ENCODE data around the gene UFC1. TPM values are rescaled to one million over a fixed set of nuclear protein-coding genes. Genes with fewer than 3 reads are reported as not detected.

The UFC1 gene
- total RNA-seq, 1 experiment from 2014 or later = 133 TPM

DNA sequence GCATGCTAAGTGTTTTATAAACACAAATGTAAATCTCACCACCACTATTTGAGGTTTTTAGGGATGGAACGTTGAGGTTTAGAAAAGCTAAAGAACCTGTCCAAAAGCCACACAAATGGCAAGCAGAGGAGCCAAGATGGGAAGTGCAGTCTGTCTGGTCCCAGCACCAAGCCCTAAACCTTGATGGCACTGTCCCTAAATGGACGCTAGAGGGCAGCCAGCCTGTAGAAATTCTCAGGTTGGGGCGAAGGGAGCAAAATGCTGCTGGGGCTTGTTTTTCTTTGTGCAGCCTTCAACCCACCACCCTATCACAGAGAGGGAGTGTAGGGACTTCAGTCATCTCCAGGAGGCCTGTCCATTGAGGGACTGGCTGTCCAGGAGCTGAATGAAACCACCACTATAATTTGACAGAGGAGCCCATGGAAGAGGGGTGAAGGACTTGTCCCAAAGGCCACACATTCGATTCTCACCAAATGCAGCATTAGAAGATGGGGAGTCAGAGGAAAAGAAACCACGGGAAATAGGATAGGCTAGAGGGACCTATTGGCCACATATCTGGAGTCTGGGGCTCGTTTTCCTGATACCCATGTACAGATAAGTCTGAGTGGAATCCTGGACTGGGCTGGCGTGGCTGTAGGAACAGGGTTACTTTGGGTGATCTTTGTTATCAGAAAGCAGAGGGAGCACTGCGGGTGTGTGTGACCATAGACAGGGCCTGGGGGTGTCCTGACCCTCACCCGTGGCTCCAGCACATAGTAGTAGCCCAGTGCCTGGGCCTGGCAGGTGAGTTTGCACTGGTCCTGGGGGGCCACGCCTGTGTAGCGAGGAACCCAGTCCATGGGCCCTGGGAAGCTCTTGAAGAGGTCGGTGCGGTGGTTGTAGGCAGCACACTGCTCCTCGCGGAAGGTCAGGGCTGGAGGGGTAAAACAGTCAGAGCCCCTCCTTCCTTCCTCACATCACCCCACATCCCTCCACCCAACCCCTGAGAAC, 39.0 kb downstream of the UFC1 start:
- DNase-seq (ENCODE audit: low read depth) = peak; percentile 71

DNA sequence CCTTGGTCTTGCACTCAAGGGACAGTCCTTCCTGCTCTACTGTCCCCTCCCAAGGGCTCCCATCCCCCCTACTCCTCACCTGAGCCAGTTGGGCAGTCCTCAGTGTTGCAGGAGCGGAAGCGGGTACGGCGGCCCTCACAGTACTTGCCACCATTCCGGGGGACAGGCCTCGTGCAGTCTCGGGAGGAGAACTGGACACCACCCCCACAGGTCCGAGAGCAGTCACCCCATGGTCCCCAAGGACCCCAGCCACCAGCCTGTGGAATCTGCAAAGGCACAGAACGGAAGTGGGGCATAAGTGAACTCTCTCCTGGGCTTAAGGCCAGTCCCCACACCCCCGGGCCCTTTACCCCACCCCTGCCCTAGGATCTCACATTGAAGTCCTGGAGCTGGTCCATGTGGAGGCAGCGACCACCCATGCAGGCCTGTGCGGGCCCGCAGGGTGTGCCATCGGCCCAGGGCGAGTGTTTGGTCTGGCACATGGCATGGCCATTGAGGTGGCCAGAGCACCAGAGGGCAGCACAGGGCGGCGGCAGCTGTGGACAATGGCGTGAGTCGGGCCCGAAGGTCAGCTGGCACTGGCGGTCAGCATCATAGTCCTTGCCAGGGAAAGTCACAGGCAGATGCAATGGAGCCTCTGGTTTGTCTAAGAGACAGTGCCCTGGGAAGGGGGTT, 39.9 kb downstream of the UFC1 start:
- no peak for DNase-seq (ENCODE audit: low read depth)

DNA sequence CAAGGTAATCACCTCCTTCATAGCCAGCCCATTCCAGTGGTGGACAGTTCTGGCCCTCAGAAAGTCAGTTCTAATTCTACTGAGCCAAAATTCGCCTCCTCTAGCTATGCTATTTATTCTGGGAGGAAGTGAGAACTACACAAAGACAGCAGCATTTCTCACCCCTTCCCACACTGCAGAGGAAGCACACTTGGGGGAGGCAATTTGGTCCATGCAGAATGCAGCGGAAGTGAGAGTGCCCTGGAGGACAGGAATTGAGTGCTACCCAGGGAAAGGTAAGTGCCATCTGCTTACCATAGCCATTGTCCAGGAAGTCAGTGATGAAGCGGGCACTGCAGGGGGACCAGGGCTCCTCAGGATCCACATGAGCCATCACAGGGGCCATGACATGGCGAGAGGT, 41.4 kb downstream of the UFC1 start:
- no peak for DNase-seq (ENCODE audit: low read depth)

DNA sequence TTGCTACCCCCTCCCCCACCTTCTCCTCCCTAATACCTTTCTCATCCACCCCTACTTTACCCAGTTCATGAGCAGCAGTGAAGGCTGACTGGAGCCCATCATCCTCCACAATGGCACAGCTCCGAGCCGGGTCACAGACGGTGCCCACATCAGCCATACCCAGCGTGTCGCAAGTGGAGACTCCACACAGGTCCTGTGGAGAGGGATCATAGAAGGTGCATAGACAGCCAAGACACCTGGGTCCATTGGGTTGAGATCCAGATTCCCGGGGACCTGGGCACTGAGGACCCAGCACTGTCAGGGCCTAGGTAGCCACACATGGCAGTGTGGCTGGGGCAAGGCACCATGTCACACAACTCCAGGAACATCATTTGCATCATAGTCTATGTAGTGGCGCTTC, 42.3 kb downstream of the UFC1 start:
- DNase-seq (ENCODE audit: low read depth) = no peak

DNA sequence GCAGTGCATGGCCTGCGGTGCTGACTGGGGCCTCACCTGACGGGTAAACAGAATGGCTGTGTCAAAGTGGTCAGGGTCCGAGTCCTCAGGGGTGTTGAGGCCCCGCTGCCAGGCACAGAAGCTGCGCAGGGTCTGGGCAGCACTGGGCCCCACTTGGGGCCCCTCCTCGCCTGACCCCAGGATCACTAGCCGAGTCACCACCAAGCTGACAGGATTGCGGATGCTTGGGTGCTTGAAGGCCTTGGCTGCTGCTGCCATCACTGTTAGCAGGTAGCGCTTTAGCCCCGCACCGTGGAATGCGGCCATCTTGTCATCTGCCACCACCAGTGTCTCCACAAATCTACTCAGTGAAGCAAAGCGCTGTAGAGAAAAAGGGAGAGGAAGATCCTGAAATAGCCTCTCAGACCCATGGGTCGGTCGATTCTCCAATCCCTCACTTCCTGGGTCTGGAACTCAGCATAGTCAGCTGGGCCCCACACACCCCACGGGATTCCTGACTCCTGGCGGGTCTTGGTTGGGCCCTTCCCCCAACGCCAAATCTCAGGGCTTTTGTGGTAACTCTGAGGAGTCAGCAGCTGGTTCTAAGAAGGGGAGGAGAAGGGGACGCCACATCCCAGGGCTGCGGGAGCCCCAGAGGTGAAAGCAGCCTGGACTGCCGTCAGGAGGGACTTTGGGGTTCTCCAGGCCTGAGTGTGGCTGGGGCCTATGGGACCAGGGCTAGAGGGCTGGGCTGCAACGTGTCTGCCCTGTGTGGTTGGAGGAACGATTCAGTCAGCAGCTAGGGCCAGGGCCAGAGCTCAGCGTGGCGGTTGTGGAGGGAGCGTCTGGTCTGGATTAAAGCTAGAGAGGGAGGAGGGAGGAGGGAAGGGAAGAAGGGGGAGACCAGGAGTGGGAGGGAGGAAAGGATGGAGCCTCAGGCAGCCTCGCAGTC, 43.0 kb downstream of the UFC1 start:
- DNase-seq (ENCODE audit: low read depth) = no peak

DNA sequence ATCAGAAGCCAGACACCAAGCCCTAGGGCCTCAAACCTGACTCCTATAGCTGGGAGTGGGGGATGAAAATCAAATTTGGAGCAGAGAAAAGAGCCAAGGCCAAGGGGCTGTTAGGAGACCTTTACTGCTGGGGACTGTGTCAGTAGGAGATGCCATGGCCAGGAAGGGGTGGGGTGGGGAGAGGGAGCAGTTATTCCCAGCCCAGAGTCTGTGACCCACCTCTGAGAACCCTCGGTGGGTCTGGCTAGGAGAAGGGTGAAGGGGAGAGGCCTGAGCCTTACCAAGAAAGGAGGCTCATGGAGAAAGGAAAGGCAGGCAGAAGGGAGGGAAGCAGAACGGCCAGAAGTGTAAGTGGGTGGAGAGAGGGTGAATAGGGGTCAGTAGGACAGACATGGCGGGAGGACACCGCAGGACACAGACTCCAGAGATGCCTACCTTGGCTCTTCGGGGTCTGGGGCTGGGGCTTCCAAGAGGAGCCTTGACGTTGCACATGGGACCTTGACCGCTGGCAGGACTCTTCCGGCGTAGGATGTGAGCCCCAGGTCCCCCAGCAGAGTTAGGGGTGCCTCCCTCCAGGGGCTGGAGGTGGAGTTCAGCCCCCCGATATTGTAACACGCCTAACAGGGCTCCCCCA, 43.9 kb downstream of the UFC1 start:
- DNase-seq (ENCODE audit: low read depth) = no peak

DNA sequence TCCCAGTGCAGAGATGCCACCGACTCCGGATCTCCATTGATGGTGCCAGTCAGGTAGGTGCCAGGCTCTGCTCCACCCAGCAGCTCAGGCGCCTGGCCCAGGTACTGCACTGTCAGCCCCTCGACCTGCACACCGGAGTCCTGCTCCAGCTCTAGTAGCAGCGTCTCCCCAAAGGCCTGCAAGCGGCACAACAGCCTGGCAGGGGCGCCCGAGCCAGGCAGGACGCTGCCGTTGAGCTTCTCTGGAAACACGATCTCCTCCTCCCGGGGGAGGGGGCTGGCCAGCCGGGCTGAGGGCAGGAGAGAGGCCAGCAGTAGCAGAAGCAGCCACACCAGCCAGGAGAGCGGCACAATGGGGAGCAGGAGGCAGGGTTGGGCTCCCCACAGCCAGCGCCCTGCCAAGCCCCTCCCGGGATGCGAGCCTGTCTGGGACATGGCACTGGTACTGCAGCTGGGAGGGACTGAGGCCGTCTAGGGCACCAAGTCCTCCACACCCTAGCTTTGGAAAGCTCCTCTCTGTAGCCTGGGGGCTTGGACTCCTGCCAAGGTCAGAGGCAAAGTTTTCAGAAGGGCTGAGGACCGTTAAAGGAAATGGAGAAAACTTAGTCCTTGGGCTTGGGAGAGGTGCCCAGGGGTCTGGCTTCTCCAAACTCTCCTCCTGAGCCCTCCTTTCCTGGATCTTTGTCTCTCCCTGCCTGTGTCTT, 44.6 kb downstream of the UFC1 start:
- peak; percentile 51 for DNase-seq (ENCODE audit: low read depth)

DNA sequence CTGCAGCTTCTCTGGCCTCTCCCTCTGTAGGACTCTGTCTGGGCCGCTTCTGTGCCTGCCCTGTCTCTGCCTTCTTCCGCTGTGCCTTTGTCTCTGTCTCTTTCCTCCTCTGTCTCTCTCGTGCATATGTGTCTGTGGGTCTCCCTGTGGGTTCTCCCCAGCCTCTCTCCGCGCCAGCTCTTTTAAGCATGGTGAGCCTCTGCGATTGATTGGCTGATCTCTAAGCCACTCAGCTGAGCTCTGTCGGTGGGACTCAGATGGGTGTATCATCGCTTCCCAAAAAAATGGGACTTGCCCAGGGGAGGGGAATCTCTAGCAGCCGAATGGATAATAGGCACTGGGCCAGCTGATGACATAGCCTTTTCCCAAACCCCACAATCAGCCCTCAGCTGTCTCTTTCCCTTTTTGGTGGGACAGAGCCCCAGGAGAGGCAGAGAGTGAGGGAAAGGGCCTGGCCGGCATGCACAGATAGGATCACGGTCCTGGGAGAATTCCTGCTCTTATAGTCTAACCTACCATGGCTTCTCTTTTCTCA, 45.2 kb downstream of the UFC1 start, which contains the start of gene ADAMTS4:
TSS of gene ADAMTS4 (minus strand) at position 158 of the 535 bp plus-strand sequence. CDS start 427 bp downstream, outside the sequence.
- DNase-seq (ENCODE audit: low read depth) = peak; percentile 74

DNA sequence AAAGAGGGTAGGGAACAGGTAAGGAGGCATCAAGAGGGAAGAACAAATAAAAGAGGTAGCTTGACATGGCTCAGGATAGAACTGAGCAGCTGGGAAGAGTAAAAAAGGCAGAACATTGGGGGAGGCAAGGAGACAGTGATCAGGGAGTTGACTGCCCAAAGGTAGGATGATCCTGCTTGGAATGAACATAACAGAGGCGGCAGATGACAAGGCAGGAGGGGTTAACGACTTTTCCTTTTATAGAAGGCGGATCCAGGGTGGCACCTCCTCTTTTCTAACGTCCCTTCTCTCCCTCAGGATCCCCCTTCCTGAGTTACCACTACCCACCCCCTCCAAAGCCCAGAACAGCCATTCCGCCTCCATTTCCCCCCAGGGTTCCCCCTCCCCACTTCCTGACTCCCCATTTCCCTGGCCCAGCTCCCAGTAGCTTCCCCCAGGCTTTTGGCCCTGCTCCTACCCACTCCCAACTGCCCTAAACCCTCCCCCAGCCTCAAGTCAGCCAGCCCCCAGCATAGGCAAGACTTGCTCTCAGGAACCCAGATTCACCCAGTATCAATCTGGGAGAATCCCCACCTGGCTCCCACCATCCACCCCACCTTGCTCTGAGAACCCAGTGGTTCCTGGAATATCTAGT, 45.8 kb downstream of the UFC1 start:
- no peak for DNase-seq (ENCODE audit: low read depth)

DNA sequence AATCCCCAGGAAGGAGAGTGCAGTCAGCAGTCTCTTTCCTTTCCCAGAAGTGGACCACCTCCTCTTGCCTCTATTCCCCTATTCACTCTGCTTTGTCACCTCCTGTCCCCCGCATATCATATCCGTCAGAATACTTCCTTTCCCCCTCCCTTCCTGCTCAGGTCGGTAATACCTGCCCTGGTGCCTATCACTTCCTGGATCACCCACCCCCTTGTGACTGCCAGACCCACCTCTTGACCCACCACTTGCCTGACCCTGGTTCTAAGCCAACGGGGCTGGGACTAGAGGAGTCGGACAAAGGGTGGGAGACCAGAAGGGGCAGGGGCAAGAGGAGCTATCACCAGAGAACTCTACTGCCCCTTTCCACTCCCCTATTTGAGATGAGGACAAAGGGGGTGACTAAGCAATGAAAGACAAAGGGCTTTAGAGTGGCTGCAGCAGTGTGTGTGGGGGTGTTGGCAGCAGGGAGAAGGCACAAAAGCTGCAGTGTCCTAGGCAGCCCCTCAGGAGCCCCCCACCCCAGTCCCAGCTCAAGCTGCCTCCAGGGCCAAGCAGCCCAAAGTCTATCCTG, 46.7 kb downstream of the UFC1 start:
- no peak for DNase-seq (ENCODE audit: low read depth)

DNA sequence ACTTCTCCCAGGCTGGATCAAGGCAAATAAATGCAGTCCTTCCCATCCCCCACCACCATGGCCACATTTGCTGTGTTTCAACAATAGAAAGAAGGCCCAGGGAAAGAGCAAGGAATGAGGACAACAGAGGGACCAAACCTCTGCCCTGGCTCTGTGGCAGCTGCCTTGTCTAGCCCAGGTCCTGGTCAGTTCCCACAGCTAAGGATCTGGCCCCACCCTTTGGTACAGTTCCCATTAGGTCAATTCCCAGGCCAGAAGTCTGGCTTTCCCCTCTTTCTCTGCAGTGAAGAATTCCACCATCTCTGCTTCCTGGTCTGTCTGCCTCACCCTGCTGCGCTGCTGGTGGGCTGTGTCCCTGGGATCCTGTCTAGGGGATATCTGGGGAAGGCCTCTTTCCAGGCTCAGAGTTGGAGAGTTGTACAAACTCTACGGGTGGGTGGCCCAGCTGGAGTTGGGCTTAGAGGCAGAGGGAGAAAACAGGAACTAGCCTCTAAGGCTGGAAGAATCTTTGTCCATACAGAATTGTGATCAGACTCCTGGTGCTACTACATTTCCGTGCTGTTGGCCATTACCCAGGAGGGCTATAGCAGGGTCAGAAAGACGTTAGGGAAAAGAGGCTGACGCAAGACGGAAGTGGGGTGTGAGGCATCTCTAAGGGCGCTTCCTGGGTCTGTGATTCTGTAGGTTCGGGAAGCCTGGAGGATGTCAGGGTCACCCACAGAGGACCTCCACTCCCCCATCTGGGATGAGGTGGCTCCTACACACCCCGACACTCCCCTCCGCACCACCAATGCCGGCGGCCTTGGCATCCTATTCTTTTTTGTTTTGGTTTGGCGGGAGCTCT, 47.4 kb downstream of the UFC1 start:
- DNase-seq (ENCODE audit: low read depth) = peak; percentile 81

DNA sequence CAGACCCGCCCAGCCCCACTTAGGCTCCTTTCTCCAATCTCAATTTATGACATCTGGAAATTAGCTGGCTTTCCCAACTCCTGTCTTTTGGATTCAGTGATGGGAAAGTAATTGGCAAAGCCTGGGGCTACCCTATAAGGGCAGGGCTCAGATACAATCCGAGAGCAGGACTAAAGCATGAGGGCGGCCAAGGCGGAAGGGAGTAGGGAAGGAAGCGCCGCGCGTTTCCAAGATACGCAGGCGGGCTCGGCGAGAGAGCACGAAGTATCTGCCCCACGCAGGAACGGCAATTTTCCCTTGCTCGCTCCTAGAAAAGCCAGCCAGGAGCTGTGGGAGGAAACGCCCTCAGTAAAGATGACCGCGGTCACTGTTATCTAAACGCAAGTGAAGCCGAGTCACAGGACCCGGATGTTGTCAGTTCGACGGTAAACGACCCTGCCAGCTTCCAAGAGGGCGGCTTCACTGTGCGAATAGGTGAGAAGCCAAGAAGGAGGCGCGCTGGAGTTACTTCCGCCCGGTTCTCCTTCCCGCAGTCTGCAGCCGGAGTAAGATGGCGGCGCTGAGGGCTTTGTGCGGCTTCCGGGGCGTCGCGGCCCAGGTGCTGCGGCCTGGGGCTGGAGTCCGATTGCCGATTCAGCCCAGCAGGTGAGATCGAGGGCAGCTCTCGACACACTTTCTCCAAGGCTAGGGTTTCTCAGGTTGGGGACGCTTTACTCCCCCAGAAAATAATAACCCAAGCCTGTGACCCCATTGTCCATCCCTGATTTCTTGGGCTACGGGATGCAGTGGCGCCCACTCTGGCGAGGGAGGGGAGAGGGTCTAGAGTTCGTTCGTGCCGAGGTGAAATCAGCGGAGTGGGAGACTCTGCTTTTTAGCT, 48.3 kb downstream of the UFC1 start, which contains the start of gene NDUFS2:
TSS of gene NDUFS2 (plus strand) at position 532 of the 877 bp plus-strand sequence. CDS start at position 551, 19 bp downstream.
- DNase-seq (ENCODE audit: low read depth) = peak; percentile 99

DNA sequence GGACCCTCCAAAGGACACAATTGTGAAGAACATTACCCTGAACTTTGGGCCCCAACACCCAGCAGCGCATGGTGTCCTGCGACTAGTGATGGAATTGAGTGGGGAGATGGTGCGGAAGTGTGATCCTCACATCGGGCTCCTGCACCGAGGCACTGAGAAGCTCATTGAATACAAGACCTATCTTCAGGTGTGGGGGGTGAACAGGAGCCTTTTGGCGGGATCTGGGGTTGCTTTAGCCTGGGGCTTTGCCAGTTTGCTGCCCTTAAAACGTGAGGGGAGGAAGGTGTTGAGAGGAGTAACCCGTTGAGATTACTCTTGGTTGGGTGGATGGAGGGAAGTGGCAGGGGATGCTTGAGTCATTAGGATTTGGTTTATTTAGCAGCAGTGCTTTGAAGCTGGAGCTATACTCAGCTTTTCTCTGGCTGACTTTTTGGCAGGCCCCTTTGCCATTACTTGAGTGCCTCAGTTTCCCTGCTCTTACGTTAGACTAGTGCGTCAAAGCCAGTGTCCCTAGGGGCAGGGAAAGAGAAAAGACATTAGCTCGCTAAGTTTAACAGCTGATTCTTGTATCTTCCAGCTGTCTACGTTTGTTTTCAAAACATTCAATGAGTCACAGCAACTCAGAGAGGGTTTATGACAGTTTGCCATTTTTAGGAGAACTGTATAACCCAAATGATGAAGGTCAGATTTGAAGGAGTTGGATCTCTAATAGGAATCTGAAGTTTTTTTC, 52.8 kb downstream of the UFC1 start:
- no peak for DNase-seq (ENCODE audit: low read depth)

DNA sequence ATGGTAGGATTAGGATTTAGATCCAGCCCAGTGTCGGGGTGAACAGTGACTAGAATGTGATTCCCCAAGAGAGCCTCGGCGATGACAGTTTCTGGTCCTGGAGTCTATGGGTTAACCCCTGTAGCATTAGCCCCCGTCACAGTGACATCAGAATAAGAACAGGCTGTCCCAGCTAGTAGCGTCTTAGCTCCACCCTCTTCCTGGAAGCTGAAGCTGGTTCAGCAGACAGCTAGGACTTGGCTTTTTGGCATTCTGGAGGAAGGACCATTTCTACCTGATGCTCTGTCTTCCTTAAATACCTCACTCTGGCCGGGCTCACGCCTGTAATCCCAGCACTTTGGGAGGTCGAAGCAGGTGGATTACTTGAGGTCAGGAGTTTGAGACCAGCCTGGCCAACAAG, 53.4 kb downstream of the UFC1 start:
- no peak for DNase-seq (ENCODE audit: low read depth)

All from Daoy (cell line).